Mucosa of gallbladder (tissue), 1 donor: Measurements from ENCODE around the gene DPP7. TPM values are rescaled to one million over a fixed set of nuclear protein-coding genes. Genes with fewer than 3 reads are reported as not detected.

Source experiments
- DNase-seq: peaks from one replicate; pipeline ENCODE4 v3.0.0-alpha.2; 2020; ENCODE audit warnings: low spot score
- total RNA-seq: library from RNA; stranded (reverse); gene quantifications from one replicate; pipeline ENCODE4 v1.2.1, GENCODE V29; 2021
- donor health status: DM: no; HTN: no; CAD: no.

DPP7 gene
- total RNA-seq, 1 donor from 2014 or later, result 199 TPM

- no peak for DNase-seq
These were observed 2.6 kb downstream of the DPP7 start for GRCh38 chr9:137111788-137112563.

GRCh38 chr9:137110911-137111787 lies 3.4 kb downstream of the DPP7 start:
- DNase-seq, result no peak

- no peak for DNase-seq
These were observed 4.2 kb downstream of the DPP7 start for GRCh38 chr9:137110147-137110910.

- no peak for DNase-seq
These were observed 5.0 kb downstream of the DPP7 start for GRCh38 chr9:137109250-137110146.

- DNase-seq, result no peak
These were observed 5.8 kb downstream of the DPP7 start for GRCh38 chr9:137108608-137109249.

GRCh38 chr9:137107982-137108381 lies 6.6 kb downstream of the DPP7 start:
- DNase-seq, result no peak

- no peak for DNase-seq
These were observed 7.1 kb downstream of the DPP7 start for GRCh38 chr9:137107312-137107921.

- no peak for DNase-seq
These were observed 7.8 kb downstream of the DPP7 start for GRCh38 chr9:137106662-137107250.

- no peak for DNase-seq
These were observed 8.5 kb downstream of the DPP7 start for GRCh38 chr9:137105814-137106661.

- no peak for DNase-seq
These were observed 11.1 kb downstream of the DPP7 start for GRCh38 chr9:137103206-137103999.

GRCh38 chr9:137099231-137099630 lies 15.3 kb downstream of the DPP7 start:
- DNase-seq, result no peak

GRCh38 chr9:137097761-137098462 lies 16.6 kb downstream of the DPP7 start:
- no peak for DNase-seq

- DNase-seq, result no peak
These were observed 17.6 kb downstream of the DPP7 start for GRCh38 chr9:137096785-137097546.

- DNase-seq, result no peak
These were observed 18.6 kb downstream of the DPP7 start for GRCh38 chr9:137095664-137096517.

- no peak for DNase-seq
These were observed 25.1 kb downstream of the DPP7 start for GRCh38 chr9:137089232-137089947.
